Gastrocnemius medialis (tissue), 4 donors: ENCODE data around the gene HMCN2.

Source experiments
- POLR2A ChIP-seq, 2 donors: fragments of 450-650 bp; IDR thresholded peaks; one replicate each; pipeline ENCODE4 v1.6.1; 2017; ENCODE audit warnings: antibody characterized with exemption in 2 of 2, mild to moderate bottlenecking in 2 of 2, moderate library complexity in 2 of 2
- TF ChIP-seq, protein P1 (sequence below), 5 experiments: fragments of 450-650 bp in 3 of 5; fragments of 200-600 bp in 2 of 5; sonication (generic) in 2 of 5; IDR thresholded peaks in 4 of 5; conservative IDR thresholded peaks in 1 of 5; 1 replicate in 4 of 5; 2 replicates in 1 of 5; pipeline ENCODE4 v1.5.1; 2016 to 2019; ENCODE audit warnings: antibody characterized with exemption in 5 of 5, mild to moderate bottlenecking in 3 of 5, moderate library complexity in 3 of 5

DNA sequence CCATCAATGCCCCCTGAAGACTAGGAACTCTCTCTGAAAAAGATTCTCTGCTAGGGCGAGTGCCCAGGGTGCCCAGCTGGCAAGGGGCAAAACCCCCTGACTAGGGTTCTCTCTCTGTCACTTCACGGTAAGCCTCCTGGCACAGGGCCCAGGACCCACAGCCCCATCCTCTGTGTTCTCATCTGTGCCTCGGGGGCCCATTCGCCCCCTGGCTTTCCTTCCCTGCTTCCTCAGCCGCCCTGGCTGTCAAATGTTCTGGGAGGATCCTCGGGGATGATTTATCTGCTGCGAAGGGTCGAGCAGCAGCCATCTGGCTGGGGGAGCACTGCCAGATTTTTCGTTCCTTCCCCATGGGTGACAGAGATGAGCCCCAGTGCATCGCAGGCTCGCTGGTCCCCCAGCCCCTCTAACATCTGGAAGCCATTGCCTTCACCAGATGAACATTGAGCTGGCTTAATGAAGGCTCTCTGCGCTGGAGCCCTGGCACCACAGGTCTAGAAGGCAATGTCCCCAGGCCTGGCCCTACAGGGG, 24.2 kb downstream of the HMCN2 start:
- TF ChIP-seq, protein P1, sequence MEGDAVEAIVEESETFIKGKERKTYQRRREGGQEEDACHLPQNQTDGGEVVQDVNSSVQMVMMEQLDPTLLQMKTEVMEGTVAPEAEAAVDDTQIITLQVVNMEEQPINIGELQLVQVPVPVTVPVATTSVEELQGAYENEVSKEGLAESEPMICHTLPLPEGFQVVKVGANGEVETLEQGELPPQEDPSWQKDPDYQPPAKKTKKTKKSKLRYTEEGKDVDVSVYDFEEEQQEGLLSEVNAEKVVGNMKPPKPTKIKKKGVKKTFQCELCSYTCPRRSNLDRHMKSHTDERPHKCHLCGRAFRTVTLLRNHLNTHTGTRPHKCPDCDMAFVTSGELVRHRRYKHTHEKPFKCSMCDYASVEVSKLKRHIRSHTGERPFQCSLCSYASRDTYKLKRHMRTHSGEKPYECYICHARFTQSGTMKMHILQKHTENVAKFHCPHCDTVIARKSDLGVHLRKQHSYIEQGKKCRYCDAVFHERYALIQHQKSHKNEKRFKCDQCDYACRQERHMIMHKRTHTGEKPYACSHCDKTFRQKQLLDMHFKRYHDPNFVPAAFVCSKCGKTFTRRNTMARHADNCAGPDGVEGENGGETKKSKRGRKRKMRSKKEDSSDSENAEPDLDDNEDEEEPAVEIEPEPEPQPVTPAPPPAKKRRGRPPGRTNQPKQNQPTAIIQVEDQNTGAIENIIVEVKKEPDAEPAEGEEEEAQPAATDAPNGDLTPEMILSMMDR (IDR thresholded peaks at IDR 0.05 in 4 of 5, conservative IDR thresholded peaks at IDR 0.05 in 1 of 5) = no peak
- no peak for TF ChIP-seq POLR2A (IDR thresholded peaks at IDR 0.05)
